ENCODE data around the gene POU6F2.

DNA sequence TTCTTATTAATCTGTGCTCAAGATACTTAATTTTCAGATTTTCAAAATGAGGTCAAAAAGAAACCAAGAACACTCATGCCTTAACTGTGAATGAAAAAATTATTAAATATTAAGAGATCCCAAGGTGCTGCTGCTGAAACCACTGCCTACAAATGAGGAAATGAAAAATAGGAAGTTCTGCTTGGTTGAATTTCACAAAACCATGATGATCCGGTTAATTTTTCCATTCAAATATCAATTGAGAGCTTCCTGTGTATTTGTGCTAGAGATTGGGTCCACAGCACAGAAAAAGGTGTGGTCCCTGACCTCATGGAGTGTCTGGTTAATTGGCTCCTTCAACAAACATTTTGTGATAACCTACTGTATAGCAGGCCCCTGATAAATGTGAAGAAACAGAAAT is 455.8 kb downstream of the POU6F2 start:
- TF ChIP-seq TAF1 (IDR thresholded peaks at IDR 0.05; ENCODE audit: low read depth) (no peak), RAD21 (IDR thresholded peaks at IDR 0.05; ENCODE audit: low read depth) (no peak), FOXM1 (IDR thresholded peaks at IDR 0.05; ENCODE audit: borderline replicate concordance, low read depth) (no peak), REST (IDR thresholded peaks at IDR 0.05; ENCODE audit: low read depth) (no peak), EGR1 (IDR thresholded peaks at IDR 0.05) (no peak), CREB1 (IDR thresholded peaks at IDR 0.05; ENCODE audit: low read depth) (no peak), MAX (IDR thresholded peaks at IDR 0.05) (no peak), ZBTB7A (IDR thresholded peaks at IDR 0.05; ENCODE audit: low read depth) (no peak), NFIC (IDR thresholded peaks at IDR 0.05) (no peak), EP300 (IDR thresholded peaks at IDR 0.05; ENCODE audit: borderline replicate concordance) (no peak)
- TF ChIP-seq, protein P1, sequence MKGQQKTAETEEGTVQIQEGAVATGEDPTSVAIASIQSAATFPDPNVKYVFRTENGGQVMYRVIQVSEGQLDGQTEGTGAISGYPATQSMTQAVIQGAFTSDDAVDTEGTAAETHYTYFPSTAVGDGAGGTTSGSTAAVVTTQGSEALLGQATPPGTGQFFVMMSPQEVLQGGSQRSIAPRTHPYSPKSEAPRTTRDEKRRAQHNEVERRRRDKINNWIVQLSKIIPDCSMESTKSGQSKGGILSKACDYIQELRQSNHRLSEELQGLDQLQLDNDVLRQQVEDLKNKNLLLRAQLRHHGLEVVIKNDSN (IDR thresholded peaks at IDR 0.05), result no peak
